ENCODE results near the gene ADRB2. TPM values are rescaled to one million over a fixed set of nuclear protein-coding genes. Genes with fewer than 3 reads are reported as not detected.

Gene ADRB2
- total and polyA plus RNA-seq, 12 donors, result 1.8 to 7.8 (median 4.4) TPM

DNA sequence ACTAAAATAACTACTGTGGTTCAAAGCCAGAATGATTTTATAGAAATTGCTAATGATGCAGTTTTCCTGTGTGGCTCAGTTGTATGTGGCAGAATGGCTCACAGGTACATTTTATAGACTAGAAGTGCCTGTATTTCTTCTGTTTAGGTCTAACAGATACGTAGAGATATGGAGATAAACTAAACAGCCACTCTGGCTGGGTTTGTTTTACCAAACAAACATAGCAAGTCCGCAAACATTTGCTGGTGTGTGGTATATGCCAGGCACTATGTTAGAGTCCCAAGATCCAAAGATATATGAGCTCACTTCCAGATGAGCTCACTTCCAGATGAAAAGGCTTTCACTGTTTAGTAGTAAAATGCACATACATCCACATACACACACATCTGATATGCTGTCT is 24.4 kb downstream of the ADRB2 start:
- no peaks in the 10 kb centered on the region for H3K9me3 ChIP-seq
- peaks cover 0 to 11% (median 0%) of the 10 kb centered on the region in 9 donors for H3K36me3 ChIP-seq
- H3K27me3 ChIP-seq, result no peaks in the 10 kb centered on the region
- TF ChIP-seq, protein P1, sequence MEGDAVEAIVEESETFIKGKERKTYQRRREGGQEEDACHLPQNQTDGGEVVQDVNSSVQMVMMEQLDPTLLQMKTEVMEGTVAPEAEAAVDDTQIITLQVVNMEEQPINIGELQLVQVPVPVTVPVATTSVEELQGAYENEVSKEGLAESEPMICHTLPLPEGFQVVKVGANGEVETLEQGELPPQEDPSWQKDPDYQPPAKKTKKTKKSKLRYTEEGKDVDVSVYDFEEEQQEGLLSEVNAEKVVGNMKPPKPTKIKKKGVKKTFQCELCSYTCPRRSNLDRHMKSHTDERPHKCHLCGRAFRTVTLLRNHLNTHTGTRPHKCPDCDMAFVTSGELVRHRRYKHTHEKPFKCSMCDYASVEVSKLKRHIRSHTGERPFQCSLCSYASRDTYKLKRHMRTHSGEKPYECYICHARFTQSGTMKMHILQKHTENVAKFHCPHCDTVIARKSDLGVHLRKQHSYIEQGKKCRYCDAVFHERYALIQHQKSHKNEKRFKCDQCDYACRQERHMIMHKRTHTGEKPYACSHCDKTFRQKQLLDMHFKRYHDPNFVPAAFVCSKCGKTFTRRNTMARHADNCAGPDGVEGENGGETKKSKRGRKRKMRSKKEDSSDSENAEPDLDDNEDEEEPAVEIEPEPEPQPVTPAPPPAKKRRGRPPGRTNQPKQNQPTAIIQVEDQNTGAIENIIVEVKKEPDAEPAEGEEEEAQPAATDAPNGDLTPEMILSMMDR (IDR thresholded peaks at IDR 0.05), result no peak
- no peak overlapping the region for H3K27ac ChIP-seq
- DNase-seq (no peak), ATAC-seq (no peak)
- H3K4me3 ChIP-seq, result no peak overlapping the region
- WGBS, 2 donors, result 86 to 91% methylated on average over 2 of the region's 2 CpGs
- intact Hi-C loops (cut with DNase I), result no loop called here
- H3K4me1 ChIP-seq, result peaks cover 0 to 69% (median 12%) of the 10 kb centered on the region in 9 donors

DNA sequence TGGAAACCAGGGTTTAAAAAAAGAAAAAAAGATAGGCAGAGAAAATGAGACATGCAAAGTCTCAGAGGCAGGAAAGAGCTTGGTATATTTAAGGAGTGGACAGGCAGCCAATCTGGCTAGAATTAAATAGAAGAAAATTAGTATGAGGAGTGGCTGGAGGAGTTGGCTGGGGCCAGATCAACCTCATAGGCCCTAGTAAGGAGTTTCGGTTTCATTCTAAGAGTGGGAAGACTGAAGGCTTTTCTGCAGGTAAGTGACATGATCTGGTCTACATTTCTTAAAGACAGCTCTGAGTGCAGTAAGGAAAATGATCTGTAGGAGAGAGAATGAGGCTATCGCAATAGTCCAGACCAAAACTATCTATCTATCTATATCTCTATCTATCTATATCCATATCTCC is 27.5 kb downstream of the ADRB2 start:
- intact Hi-C loops (cut with DNase I), result no loop called here
- no peak overlapping the region for H3K4me3 ChIP-seq
- no peaks in the 10 kb centered on the region for H3K27me3 ChIP-seq
- H3K4me1 ChIP-seq, result peaks cover 3 to 57% (median 30%) of the 10 kb centered on the region in 9 donors
- no peak for ATAC-seq
- DNase-seq, result no peak
- peak overlapping the region in 1 of 10 donors; percentile 10 for H3K27ac ChIP-seq
- no peaks in the 10 kb centered on the region for H3K9me3 ChIP-seq
- TF ChIP-seq, protein P1 (IDR thresholded peaks at IDR 0.05), result no peak
- 93 to 95% methylated on average over 2 of the region's 2 CpGs for WGBS, 2 donors
- peaks cover 0 to 8% (median 0%) of the 10 kb centered on the region in 9 donors for H3K36me3 ChIP-seq

DNA sequence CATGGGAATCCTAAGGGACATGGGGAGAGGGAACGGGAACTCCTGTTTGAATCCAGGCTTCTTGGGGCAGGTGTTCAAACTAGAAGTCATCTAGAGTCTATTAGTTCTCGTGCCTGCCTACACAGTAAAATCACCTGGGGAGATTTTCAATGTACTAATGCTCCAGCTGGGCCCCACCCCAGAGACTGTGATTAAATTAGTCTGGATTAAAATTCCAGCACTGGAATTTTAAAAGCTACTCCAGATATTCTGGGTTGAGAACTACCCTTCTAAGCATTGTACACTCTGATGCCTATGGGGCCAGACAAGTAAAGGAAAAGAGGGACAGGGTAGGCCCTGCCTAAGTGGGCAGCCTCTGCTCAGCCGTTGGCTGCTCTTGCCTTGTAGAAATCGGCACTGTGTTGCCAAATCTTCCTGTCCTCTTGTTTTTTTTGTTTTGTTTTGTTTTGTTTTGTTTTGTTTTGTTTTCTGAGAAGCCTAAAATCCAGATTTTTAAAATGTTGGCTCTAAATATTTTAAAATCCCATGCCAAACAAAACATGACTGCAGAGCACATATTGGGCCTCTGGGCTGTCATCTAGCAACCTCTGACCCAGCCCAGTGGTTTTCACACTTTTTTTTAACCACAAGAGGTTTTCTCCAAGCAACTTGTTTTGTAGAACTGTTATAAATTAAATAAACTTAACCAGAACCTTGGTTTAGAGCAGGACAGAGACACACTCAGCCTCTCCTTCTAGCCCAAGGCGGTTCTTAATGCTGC is 29.0 kb downstream of the ADRB2 start:
- DNase-seq (no peak), ATAC-seq (peak in 1 of 8 donors; percentile 23)
- no peaks in the 10 kb centered on the region for H3K9me3 ChIP-seq
- peak overlapping the region in 3 of 10 donors; percentile 7 to 77 (median 67) for H3K27ac ChIP-seq
- H3K4me1 ChIP-seq, result peaks cover 3 to 57% (median 43%) of the 10 kb centered on the region in 9 donors
- 73 to 80% methylated on average over 5 of the region's 5 CpGs for WGBS, 2 donors
- H3K4me3 ChIP-seq, result no peak overlapping the region
- TF ChIP-seq, protein P1 (IDR thresholded peaks at IDR 0.05), result no peak
- peaks cover 0 to 8% (median 0%) of the 10 kb centered on the region in 9 donors for H3K36me3 ChIP-seq
- no peaks in the 10 kb centered on the region for H3K27me3 ChIP-seq
- intact Hi-C loops (cut with DNase I), result no loop called here

DNA sequence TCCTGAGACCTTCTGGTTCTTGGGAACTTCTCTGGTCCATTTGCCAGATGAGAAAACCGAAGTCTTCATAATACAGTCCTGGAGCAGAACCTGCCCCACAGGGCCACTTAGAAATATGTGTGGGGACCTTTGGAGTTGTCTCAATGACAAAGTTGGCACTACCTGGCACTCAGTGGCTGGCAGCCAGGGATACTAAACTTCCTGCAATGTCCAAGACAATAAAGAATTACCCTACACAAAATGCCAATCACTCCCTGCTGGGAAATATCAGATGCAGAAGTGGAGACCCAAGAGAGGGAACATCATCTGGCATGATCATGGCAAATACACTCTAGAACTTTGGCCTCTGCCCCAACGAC is 29.6 kb downstream of the ADRB2 start:
- Histone ChIP-seq H3K27ac (peak overlapping the region in 3 of 10 donors; percentile 7 to 77 (median 67)), H3K4me1 (peaks cover 3 to 61% (median 43%) of the 10 kb centered on the region in 9 donors), H3K9me3 (no peaks in the 10 kb centered on the region), H3K36me3 (peaks cover 0 to 8% (median 0%) of the 10 kb centered on the region in 9 donors), H3K27me3 (no peaks in the 10 kb centered on the region), H3K4me3 (no peak overlapping the region)
- intact Hi-C loops (cut with DNase I), result no loop called here
- WGBS, 2 donors, result 68 to 82% methylated on average over 2 of the region's 2 CpGs
- DNase-seq (no peak), ATAC-seq (peak in 1 of 8 donors; percentile 11)
- TF ChIP-seq, protein P1 (IDR thresholded peaks at IDR 0.05), result no peak
